K562 (cell line): ENCODE data around the gene MAPK8IP1. TPM values are rescaled to one million over a fixed set of nuclear protein-coding genes. Genes with fewer than 3 reads are reported as not detected.

Experiments used
- BRF1 ChIP-seq: IDR thresholded peaks from 3 replicates; pipeline ENCODE4 v1.6.1; 2011; ENCODE audit warnings: borderline replicate concordance, mild to moderate bottlenecking; ENCODE audit not compliant: insufficient read length; ENCODE audit errors: extremely low read depth
- E4F1 ChIP-seq: fragments of 250-450 bp; sonication (Bioruptor Pico); IDR thresholded peaks from 2 replicates; pipeline ENCODE4 v1.5.0; 2021; ENCODE audit warnings: mild to moderate bottlenecking, borderline replicate concordance
- HDGF ChIP-seq: fragments of 450-650 bp; IDR thresholded peaks from 2 replicates; pipeline ENCODE4 v1.6.1; 2016
- SREBF1 ChIP-seq: fragments of 150-350 bp; IDR thresholded peaks from 2 replicates; pipeline ENCODE4 v1.6.1; 2014; ENCODE audit warnings: antibody characterized with exemption, low read depth, low read length, borderline replicate concordance
- USF2 ChIP-seq: sonication (generic); formaldehyde crosslinking; IDR thresholded peaks from 2 replicates; pipeline ENCODE4 v1.5.0; 2020; ENCODE audit warnings: missing genetic modification reagents
- ZBTB11 ChIP-seq, 3 experiments: fragments of 200-800 bp in 1 of 3; fragments of 250-450 bp in 1 of 3; fragments of 450-650 bp in 1 of 3; sonication (Bioruptor Pico) in 1 of 3; sonication (Bioruptor generic) in 1 of 3; formaldehyde crosslinking in 1 of 3; IDR thresholded peaks; 2 replicates each; pipeline versions ENCODE4 v1.6.1 to v1.8.0; 2016 to 2022; ENCODE audit warnings: mild to moderate bottlenecking in 2 of 3, missing genetic modification characterization in 2 of 3, missing compliant biosample characterization in 1 of 3, moderate library complexity in 1 of 3
- ZBTB2 ChIP-seq: fragments of 450-650 bp; IDR thresholded peaks from 2 replicates; pipeline ENCODE4 v1.6.1; 2016; ENCODE audit warnings: antibody characterized with exemption
- ZFP1 ChIP-seq: fragments of 450-650 bp; formaldehyde crosslinking; IDR thresholded peaks from 2 replicates; pipeline ENCODE4 v1.4.0; 2020; ENCODE audit warnings: mild to moderate bottlenecking, mixed read lengths
- ZNF263 ChIP-seq: sonication (generic); formaldehyde crosslinking; IDR thresholded peaks from 2 replicates; pipeline ENCODE4 v1.8.0; 2022; ENCODE audit warnings: mild to moderate bottlenecking, missing genetic modification reagents, borderline replicate concordance
- ZNF277 ChIP-seq: fragments of 250-450 bp; sonication (Bioruptor Pico); IDR thresholded peaks from 2 replicates; pipeline ENCODE4 v1.8.0; 2022; ENCODE audit warnings: inconsistent platforms, mild to moderate bottlenecking, moderate library complexity, borderline replicate concordance
- ZNF785 ChIP-seq: fragments of 250-450 bp; sonication (Bioruptor Pico); IDR thresholded peaks from 2 replicates; pipeline ENCODE4 v1.4.0; 2020; ENCODE audit warnings: mild to moderate bottlenecking
- polyA plus RNA-seq, 8 experiments: library from polyadenylated mRNA; depleted of rRNA in 4 of 8; stranded (reverse) in 5 of 8; unstranded in 3 of 8; fragments of >200 nt; fragmentation: Nextera tagmentation in 2 of 8; fragmentation: Illumina TruSeq in 1 of 8; extraction: Ambion mirVana in 2 of 8; extraction: Trizol in 1 of 8; gene quantifications; 2 replicates each; pipeline versions ENCODE4 v1.2.1 to v1.2.3, GENCODE V29; 2011 to 2014; ENCODE audit warnings: inconsistent platforms in 1 of 8, missing spikeins in 1 of 8
- total RNA-seq, 7 experiments: library from RNA; depleted of rRNA in 6 of 7; stranded (reverse); fragments of >200 nt in 6 of 7; fragmentation: Illumina TruSeq in 2 of 7; extraction: Trizol in 2 of 7; gene quantifications; 2 replicates each; pipeline versions ENCODE4 v1.2.1 to v1.2.3, GENCODE V29; 2011 to 2021; ENCODE audit warnings: low replicate concordance in 1 of 7
- TF ChIP-seq, protein P1 (sequence below), 3 experiments: fragments of 200-800 bp in 1 of 3; sonication (Bioruptor generic) in 1 of 3; sonication (generic) in 1 of 3; formaldehyde crosslinking in 1 of 3; IDR thresholded peaks; 2 replicates each; pipeline versions ENCODE4 v1.6.1 to v1.8.0; 2016 to 2022; ENCODE audit warnings: mild to moderate bottlenecking in 2 of 3, missing compliant biosample characterization in 2 of 3, missing genetic modification characterization in 2 of 3, missing genetic modification reagents in 1 of 3
- TF ChIP-seq, protein P2 (sequence below): fragments of 450-650 bp; formaldehyde crosslinking; IDR thresholded peaks from 2 replicates; pipeline ENCODE4 v1.4.0; 2020; ENCODE audit warnings: mild to moderate bottlenecking, moderate library complexity

MAPK8IP1 gene
- total and polyA plus RNA-seq, 9 of the 15 experiments (the other 6 are each of a cell fraction or from before 2014, with no cell fraction given): 0.13 to 6.9 (median 2.5) TPM

DNA sequence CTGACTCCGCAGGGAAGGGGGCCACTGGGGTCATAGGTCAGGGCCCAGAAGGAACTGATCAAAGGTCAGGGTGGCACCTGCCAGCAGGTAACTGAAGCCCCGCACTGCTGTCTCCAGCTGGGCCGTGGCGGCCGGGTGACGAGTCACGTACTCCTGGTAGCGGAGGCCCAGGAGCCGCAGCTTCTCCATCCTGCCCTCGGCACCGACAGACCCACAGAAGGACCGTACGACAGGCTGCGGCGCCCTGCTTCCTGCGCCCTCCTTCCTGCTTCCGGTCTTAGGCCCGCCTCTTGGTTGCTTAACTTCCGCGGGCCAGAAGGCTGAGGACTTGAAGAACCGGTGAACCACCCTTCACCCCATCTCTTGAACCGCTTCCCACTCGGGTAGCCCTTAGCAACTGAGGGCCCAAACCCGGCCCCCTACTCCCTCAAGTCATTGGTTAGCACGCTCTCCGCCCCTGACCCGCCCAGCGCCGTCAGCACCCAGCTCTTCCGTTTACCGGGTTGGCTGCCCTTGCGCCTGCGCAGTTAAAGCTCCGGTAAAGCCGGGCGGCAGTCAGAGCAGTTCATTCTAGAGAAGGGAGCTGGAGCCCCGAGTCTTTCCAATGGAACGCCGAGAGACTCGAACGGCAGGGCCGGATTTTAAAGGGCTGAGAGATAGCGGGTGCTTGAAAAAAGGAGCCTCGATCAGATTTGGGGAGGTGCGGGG lies 32.3 kb downstream of the MAPK8IP1 start, which contains the start of gene PEX16 (continued):
- TF ChIP-seq, protein P1, sequence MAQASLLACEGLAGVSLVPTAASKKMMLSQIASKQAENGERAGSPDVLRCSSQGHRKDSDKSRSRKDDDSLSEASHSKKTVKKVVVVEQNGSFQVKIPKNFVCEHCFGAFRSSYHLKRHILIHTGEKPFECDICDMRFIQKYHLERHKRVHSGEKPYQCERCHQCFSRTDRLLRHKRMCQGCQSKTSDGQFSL (CRISPR knock-in tag; IDR thresholded peaks at IDR 0.05): no peak
- TF ChIP-seq, protein P1 (tag; IDR thresholded peaks at IDR 0.05): no peak
- TF ChIP-seq USF2 (CRISPR knock-in tag) (no peak), BRF1 (no peak), ZBTB11 (CRISPR knock-in tag; IDR thresholded peaks at IDR 0.05) (peak in 2 of 3 experiments; percentile 66 to 87; a peak in 4 of 6 replicates), ZBTB2 (peak; percentile 97), ZNF785 (no peak), HDGF (no peak), SREBF1 (no peak), ZNF277 (CRISPR knock-in tag) (no peak), E4F1 (CRISPR knock-in tag) (no peak), ZNF263 (CRISPR knock-in tag) (no peak), ZFP1 (no peak)
- TF ChIP-seq, protein P2, sequence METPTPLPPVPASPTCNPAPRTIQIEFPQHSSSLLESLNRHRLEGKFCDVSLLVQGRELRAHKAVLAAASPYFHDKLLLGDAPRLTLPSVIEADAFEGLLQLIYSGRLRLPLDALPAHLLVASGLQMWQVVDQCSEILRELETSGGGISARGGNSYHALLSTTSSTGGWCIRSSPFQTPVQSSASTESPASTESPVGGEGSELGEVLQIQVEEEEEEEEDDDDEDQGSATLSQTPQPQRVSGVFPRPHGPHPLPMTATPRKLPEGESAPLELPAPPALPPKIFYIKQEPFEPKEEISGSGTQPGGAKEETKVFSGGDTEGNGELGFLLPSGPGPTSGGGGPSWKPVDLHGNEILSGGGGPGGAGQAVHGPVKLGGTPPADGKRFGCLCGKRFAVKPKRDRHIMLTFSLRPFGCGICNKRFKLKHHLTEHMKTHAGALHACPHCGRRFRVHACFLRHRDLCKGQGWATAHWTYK (CRISPR knock-in tag): no peak
